ENCODE data around the gene CEND1.
A peak's percentile ranks its signal among the peaks of the same experiment; 100 is the strongest.

CEND1 gene

GRCh38 chr11:765802-766091 is 24.1 kb downstream of the CEND1 start:
- H3K4me3 ChIP-seq (ENCODE audit: low read depth, low read length), result no peak overlapping the region
- no peak for TF ChIP-seq CTCF (IDR thresholded peaks at IDR 0.05; ENCODE audit: insufficient read depth, low read depth, low read length, missing control alignments)
- DNase-seq (ENCODE audit: low read depth), result no peak

- peak; percentile 79 for DNase-seq (ENCODE audit: low read depth)
- TF ChIP-seq CTCF (IDR thresholded peaks at IDR 0.05; ENCODE audit: insufficient read depth, low read depth, low read length, missing control alignments), result peak; percentile 71
- H3K4me3 ChIP-seq (ENCODE audit: low read depth, low read length), result no peak overlapping the region
Observed at GRCh38 chr11:765025-765801, 24.7 kb downstream of the CEND1 start.

GRCh38 chr11:764322-765024 is 25.4 kb downstream of the CEND1 start:
- no peak overlapping the region for H3K4me3 ChIP-seq (ENCODE audit: low read depth, low read length)
- no peak for DNase-seq (ENCODE audit: low read depth)
- no peak for TF ChIP-seq CTCF (IDR thresholded peaks at IDR 0.05; ENCODE audit: insufficient read depth, low read depth, low read length, missing control alignments)

GRCh38 chr11:763549-764321 is 26.2 kb downstream of the CEND1 start:
- TF ChIP-seq CTCF (IDR thresholded peaks at IDR 0.05; ENCODE audit: insufficient read depth, low read depth, low read length, missing control alignments), result no peak
- no peak overlapping the region for H3K4me3 ChIP-seq (ENCODE audit: low read depth, low read length)
- DNase-seq (ENCODE audit: low read depth), result no peak

- no peak for TF ChIP-seq CTCF (IDR thresholded peaks at IDR 0.05; ENCODE audit: insufficient read depth, low read depth, low read length, missing control alignments)
- no peak for DNase-seq (ENCODE audit: low read depth)
Observed at GRCh38 chr11:763073-763463, 26.8 kb downstream of the CEND1 start.

GRCh38 chr11:762421-763072 is 27.3 kb downstream of the CEND1 start:
- TF ChIP-seq CTCF (IDR thresholded peaks at IDR 0.05; ENCODE audit: insufficient read depth, low read depth, low read length, missing control alignments), result peak; percentile 13
- no peak for DNase-seq (ENCODE audit: low read depth)
- H3K4me3 ChIP-seq (ENCODE audit: low read depth, low read length), result no peak overlapping the region

More at GRCh38 chr11:763073-763463, 26.8 kb downstream of the CEND1 start:
- H3K4me3 ChIP-seq (ENCODE audit: low read depth, low read length), result no peak overlapping the region

All from GM12865 (cell line).